NCI-H2196 (cell line): Measurements from ENCODE around the gene EPHA6.
"Not testable (repeated sequence)": the region's sequence is repeated elsewhere in the genome, so short reads cannot be mapped to it uniquely, and the experiment has no call there.

Source experiments
- DNase-seq: peaks from one replicate; lab custom pipeline; 2025; ENCODE audit not compliant: unreplicated experiment; lab: John Stamatoyannopoulos, UW

The EPHA6 gene

GRCh38 chr3:97010881-97011657 lies 196.7 kb downstream of the EPHA6 start:
- DNase-seq: no peak

- DNase-seq: no peak
Observed at GRCh38 chr3:97021778-97022177, 207.4 kb downstream of the EPHA6 start.

- not testable (repeated sequence) for DNase-seq
Observed at GRCh38 chr3:97025612-97026011, 211.2 kb downstream of the EPHA6 start.

- no peak for DNase-seq
Observed at GRCh38 chr3:97029972-97030371, 215.6 kb downstream of the EPHA6 start.

- no peak for DNase-seq
Observed at GRCh38 chr3:97037294-97037943, 223.0 kb downstream of the EPHA6 start.

GRCh38 chr3:97043411-97043810 lies 229.0 kb downstream of the EPHA6 start:
- no peak for DNase-seq

GRCh38 chr3:97057365-97057764 lies 243.0 kb downstream of the EPHA6 start:
- no peak for DNase-seq

GRCh38 chr3:97059168-97059567 lies 244.8 kb downstream of the EPHA6 start:
- no peak for DNase-seq

- DNase-seq: no peak
Observed at GRCh38 chr3:97066531-97066930, 252.1 kb downstream of the EPHA6 start.

- DNase-seq: no peak
Observed at GRCh38 chr3:97070302-97070701, 255.9 kb downstream of the EPHA6 start.

GRCh38 chr3:97074546-97074945 lies 260.2 kb downstream of the EPHA6 start:
- no peak for DNase-seq

GRCh38 chr3:97076673-97077072 lies 262.3 kb downstream of the EPHA6 start:
- no peak for DNase-seq

GRCh38 chr3:97089621-97090020 lies 275.2 kb downstream of the EPHA6 start:
- no peak for DNase-seq

- DNase-seq: no peak
Observed at GRCh38 chr3:97102641-97103040, 288.2 kb downstream of the EPHA6 start.

- no peak for DNase-seq
Observed at GRCh38 chr3:97105989-97106651, 291.7 kb downstream of the EPHA6 start.

- DNase-seq: no peak
Observed at GRCh38 chr3:97106652-97106989, 292.2 kb downstream of the EPHA6 start.

- no peak for DNase-seq
Observed at GRCh38 chr3:97108136-97108535, 293.7 kb downstream of the EPHA6 start.

GRCh38 chr3:97111244-97111643 lies 296.9 kb downstream of the EPHA6 start:
- DNase-seq: no peak

GRCh38 chr3:97121386-97121785 lies 307.0 kb downstream of the EPHA6 start:
- no peak for DNase-seq

- DNase-seq: no peak
Observed at GRCh38 chr3:97125902-97126499, 311.6 kb downstream of the EPHA6 start.

GRCh38 chr3:97131476-97131875 lies 317.1 kb downstream of the EPHA6 start:
- DNase-seq: no peak
